Colonic mucosa (tissue), 4 donors: ENCODE data around the gene ABCD2. TPM values are rescaled to one million over a fixed set of nuclear protein-coding genes. Genes with fewer than 3 reads are reported as not detected.

Source experiments
- DNase-seq: peaks from one replicate; pipeline ENCODE4 v3.0.0-alpha.2; 2020
- H3K27ac ChIP-seq: fragments of 200-600 bp; one replicate; pipeline ENCODE4 v1.8.0; 2021
- H3K27me3 ChIP-seq: fragments of 200-600 bp; one replicate; pipeline ENCODE4 v1.8.0; 2021
- H3K36me3 ChIP-seq: fragments of 200-600 bp; one replicate; pipeline ENCODE4 v1.8.0; 2021
- H3K4me1 ChIP-seq: fragments of 200-600 bp; one replicate; pipeline ENCODE4 v1.8.0; 2021; ENCODE audit warnings: mild to moderate bottlenecking
- H3K4me3 ChIP-seq: fragments of 200-600 bp; one replicate; pipeline ENCODE4 v1.8.0; 2021
- H3K9ac ChIP-seq, 2 donors: one replicate each; pipeline ENCODE4 v1.7.0; 2013; ENCODE audit warnings: control low read depth in 2 of 2, low read depth in 2 of 2, low read length in 2 of 2
- H3K9me3 ChIP-seq: fragments of 200-600 bp; one replicate; pipeline ENCODE4 v1.8.0; 2021
- intact Hi-C: fragments of 100-400 bp; cut with DNase I; formaldehyde crosslinking; loops from one replicate; pipeline ENCODE4 v1.14.1; 2022
- total RNA-seq, 2 donors: library from RNA; stranded (reverse); fragmentation: NEBNext Ultra II Directional in 1 of 2; extraction: Animal tissue kit (Norgen Biotek cat#: 25700) in 1 of 2; gene quantifications; one replicate each; pipeline ENCODE4 v1.2.1, GENCODE V29; 2021
- TF ChIP-seq, protein P1 (sequence below): fragments of 200-600 bp; IDR thresholded peaks from one replicate; pipeline ENCODE4 v1.8.0; 2022; ENCODE audit warnings: antibody characterized with exemption, mild to moderate bottlenecking
- donor health status: healthy.
- donor health status: DM: no; HTN: no; CAD: no.
- donor health status: DM: no; HTN: no; CAD: no.

ABCD2 gene
- total RNA-seq, 2 donors from 2014 or later: 0.17 to 0.19 TPM

DNA sequence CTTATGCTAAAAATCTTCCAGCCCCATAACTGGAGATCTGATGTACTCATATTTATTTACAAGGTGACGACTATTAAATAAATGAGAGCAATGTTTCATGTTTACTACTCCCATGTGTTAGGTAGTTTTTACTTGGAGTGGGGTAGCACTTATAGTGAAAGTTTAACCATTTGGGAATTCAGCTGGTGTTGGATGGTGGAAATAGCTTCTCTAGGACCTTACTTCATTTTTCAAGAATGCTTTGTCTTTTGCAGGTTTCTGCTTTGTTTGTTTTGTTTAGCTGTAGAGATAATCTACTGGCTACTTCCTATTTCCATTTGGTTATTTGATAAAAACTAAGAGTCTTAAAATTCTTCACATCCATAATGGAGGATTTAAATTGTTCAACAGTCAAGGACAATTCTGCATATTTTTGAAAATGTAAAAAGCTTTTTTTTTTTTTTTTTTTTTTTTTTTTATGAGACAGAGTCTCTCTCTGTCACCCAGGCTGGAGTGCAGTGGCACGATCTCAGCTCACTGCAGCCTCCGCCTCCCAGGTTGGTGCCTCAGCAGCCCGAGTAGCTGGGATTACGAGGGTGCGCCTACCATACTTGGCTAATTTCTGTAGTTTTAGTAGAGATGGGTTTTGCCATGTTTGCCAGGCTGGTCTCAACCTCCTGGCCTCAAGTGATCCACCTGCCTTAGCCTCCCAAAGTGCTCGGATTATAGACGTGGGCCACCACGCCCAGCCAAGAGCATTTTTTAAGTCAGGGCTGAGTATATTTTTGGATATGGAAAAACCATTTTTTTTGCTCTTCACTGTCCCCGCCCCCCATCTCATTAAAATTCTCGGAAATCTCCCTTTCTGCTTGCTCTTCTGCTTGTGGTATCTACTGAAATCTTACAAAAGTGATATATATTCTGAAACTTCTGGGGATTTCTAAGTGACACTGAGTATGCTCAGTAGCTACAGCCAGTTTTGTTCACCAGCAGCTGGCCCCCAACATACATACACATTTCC is 1.4 kb upstream of the ABCD2 start:
- H3K9me3 ChIP-seq: no peaks in the 10 kb centered on the region

DNA sequence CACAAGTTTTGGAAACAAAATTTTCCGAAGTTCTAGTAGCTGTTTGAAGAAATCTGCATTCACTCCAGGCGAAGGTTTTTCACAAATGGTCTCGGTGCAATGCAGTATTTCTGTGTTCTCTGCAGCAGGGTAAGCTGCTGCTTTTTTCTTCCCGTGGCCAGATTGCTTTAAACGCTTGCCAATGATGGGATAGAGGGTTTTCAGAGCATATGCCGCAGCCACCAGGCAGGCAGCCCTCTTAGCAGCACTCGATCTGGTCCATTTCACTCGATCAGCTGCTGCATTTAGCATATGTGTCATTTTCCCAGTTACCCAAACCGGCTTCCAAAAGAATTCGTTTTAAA is 315 bp downstream of the ABCD2 start:
- H3K9me3 ChIP-seq: no peaks in the 10 kb centered on the region
- H3K36me3 ChIP-seq: no peaks in the 10 kb centered on the region
- peak overlapping the region; percentile 65 for H3K27ac ChIP-seq
- intact Hi-C loops: no loop called here
- TF ChIP-seq, protein P1, sequence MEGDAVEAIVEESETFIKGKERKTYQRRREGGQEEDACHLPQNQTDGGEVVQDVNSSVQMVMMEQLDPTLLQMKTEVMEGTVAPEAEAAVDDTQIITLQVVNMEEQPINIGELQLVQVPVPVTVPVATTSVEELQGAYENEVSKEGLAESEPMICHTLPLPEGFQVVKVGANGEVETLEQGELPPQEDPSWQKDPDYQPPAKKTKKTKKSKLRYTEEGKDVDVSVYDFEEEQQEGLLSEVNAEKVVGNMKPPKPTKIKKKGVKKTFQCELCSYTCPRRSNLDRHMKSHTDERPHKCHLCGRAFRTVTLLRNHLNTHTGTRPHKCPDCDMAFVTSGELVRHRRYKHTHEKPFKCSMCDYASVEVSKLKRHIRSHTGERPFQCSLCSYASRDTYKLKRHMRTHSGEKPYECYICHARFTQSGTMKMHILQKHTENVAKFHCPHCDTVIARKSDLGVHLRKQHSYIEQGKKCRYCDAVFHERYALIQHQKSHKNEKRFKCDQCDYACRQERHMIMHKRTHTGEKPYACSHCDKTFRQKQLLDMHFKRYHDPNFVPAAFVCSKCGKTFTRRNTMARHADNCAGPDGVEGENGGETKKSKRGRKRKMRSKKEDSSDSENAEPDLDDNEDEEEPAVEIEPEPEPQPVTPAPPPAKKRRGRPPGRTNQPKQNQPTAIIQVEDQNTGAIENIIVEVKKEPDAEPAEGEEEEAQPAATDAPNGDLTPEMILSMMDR: no peak
- peak overlapping the region; percentile 14 to 78 for H3K9ac ChIP-seq
- no peak for DNase-seq
- H3K4me1 ChIP-seq: no peaks in the 10 kb centered on the region
- no peaks in the 10 kb centered on the region for H3K27me3 ChIP-seq
- peak overlapping the region; percentile 35 for H3K4me3 ChIP-seq

More for the DNA sequence above, 1.4 kb upstream of the ABCD2 start:
- intact Hi-C loops: no loop called here
- H3K36me3 ChIP-seq: no peaks in the 10 kb centered on the region
- H3K27ac ChIP-seq: peak overlapping the region; percentile 65
- no peak for DNase-seq
- H3K4me3 ChIP-seq: peak overlapping the region; percentile 35
- TF ChIP-seq, protein P1: no peak
- H3K27me3 ChIP-seq: no peaks in the 10 kb centered on the region
- no peaks in the 10 kb centered on the region for H3K4me1 ChIP-seq
- H3K9ac ChIP-seq: peak overlapping the region; percentile 6 to 78

DNA sequence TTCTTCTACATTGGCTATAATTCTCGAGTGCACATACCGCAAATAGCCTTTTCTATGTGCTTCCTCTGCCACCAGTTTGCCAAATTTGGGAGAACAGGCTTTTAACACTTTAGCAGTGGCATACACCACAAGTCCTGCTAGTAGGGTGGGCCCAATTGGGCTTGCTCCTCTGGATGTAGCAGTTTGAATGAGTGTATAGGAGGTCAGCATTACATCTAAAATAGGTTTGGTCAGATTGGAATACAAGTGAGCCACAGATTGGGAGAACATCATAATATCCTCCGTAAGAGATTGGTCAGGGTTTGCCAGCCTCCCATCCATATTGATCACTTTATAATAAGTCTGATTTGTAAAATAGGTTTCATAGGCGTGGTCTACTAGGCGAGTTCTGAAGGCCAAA is 902 bp downstream of the ABCD2 start:
- H3K27ac ChIP-seq: peak overlapping the region; percentile 65

DNA sequence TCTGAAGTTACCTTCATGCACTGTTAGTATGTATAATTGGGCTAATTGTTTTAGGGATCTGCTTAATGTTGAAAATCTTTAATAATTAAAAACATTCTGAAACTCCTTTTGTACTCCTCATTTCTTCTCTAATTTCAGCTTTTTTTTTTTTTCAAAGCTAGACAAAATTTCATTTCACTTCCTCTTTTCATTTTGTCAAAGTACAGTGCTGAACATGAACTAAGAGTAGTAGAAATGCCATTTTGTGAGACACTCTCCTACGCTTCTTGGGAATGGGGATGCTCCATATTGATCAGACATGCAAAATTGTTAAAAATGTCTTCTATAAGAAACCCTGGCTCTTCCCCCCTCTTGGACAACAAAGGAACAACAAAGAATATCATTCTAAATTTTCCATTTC is 1.7 kb downstream of the ABCD2 start:
- DNase-seq: no peak
- Histone ChIP-seq H3K9ac (no peak overlapping the region), H3K4me1 (no peaks in the 10 kb centered on the region), H3K27ac (no peak overlapping the region), H3K27me3 (no peaks in the 10 kb centered on the region), H3K9me3 (no peaks in the 10 kb centered on the region), H3K36me3 (no peaks in the 10 kb centered on the region), H3K4me3 (no peak overlapping the region)
- intact Hi-C loops: no loop called here
- TF ChIP-seq, protein P1: no peak

More for the DNA sequence above, 902 bp downstream of the ABCD2 start:
- Histone ChIP-seq H3K9ac (peak overlapping the region; percentile 14 to 78), H3K9me3 (no peaks in the 10 kb centered on the region), H3K4me3 (peak overlapping the region; percentile 35), H3K27me3 (no peaks in the 10 kb centered on the region), H3K36me3 (no peaks in the 10 kb centered on the region), H3K4me1 (no peaks in the 10 kb centered on the region)
- DNase-seq: no peak
- intact Hi-C loops: no loop called here
- TF ChIP-seq, protein P1: no peak

DNA sequence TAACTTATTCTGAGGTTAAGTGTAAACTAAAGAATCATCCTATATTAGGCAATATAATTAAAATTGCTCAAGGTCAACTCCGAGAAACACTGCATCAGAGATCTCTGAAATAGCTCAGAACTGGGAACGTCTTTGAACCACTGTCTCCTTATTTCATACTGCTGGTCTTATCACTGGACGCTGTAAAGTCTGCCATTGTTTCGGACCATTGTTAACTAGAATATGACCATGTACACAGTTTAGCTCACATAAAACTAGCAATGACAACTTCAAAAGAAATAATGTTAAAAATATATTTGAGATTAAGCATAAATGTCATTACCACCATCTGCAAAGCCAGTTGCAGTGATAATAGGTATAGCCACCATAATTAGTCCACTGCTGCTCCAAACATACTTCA is 2.9 kb downstream of the ABCD2 start:
- no peaks in the 10 kb centered on the region for H3K9me3 ChIP-seq
- H3K27me3 ChIP-seq: no peaks in the 10 kb centered on the region
- no peaks in the 10 kb centered on the region for H3K36me3 ChIP-seq
- DNase-seq: no peak
- H3K9ac ChIP-seq: no peak overlapping the region
- intact Hi-C loops: no loop called here
- TF ChIP-seq, protein P1: no peak
- no peak overlapping the region for H3K4me3 ChIP-seq
- no peaks in the 10 kb centered on the region for H3K4me1 ChIP-seq
- H3K27ac ChIP-seq: no peak overlapping the region
